ENCODE measurements around the gene TSC2. TPM values are rescaled to one million over a fixed set of nuclear protein-coding genes. Genes with fewer than 3 reads are reported as not detected.

Gene TSC2
- total RNA-seq, 1 donor from 2014 or later, result 80.1 TPM

DNA sequence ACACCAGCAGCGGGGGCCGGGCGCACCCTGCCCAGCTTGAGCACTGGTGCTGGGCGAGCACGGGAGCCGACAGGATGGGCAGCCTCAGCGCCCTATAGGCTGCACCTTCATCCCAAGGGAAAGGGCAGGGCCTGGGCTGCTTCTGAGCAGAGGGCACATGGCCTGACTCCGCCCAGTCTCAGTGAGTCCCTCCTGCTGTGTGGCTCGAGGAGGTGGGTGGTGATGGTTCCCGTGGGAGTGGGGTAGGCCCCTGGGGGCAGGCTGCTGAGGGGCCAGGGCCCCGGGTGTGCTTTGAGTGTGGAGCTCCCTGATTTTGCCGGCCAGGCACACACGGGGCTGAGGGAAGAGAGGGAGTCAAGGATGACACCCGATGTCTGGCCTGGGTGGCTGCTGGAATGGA is 37.9 kb downstream of the TSC2 start:
- intact Hi-C loops (cut with micrococcal nuclease), result no loop called here
- H3K27me3 ChIP-seq (ENCODE audit: low read depth), result no peaks in the 10 kb centered on the region
- DNase-seq, result no peak
- H3K9me3 ChIP-seq (replicated peaks), result no peaks in the 10 kb centered on the region
- H3K4me1 ChIP-seq, result peaks cover 43% of the 10 kb centered on the region
- H3K27ac ChIP-seq (replicated peaks), result no peak overlapping the region
- H3K36me3 ChIP-seq, result peaks cover 83% of the 10 kb centered on the region
- TF ChIP-seq, protein P1, sequence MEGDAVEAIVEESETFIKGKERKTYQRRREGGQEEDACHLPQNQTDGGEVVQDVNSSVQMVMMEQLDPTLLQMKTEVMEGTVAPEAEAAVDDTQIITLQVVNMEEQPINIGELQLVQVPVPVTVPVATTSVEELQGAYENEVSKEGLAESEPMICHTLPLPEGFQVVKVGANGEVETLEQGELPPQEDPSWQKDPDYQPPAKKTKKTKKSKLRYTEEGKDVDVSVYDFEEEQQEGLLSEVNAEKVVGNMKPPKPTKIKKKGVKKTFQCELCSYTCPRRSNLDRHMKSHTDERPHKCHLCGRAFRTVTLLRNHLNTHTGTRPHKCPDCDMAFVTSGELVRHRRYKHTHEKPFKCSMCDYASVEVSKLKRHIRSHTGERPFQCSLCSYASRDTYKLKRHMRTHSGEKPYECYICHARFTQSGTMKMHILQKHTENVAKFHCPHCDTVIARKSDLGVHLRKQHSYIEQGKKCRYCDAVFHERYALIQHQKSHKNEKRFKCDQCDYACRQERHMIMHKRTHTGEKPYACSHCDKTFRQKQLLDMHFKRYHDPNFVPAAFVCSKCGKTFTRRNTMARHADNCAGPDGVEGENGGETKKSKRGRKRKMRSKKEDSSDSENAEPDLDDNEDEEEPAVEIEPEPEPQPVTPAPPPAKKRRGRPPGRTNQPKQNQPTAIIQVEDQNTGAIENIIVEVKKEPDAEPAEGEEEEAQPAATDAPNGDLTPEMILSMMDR (IDR thresholded peaks at IDR 0.05; ENCODE audit: borderline replicate concordance), result no peak
- H3K4me3 ChIP-seq, result no peak overlapping the region

DNA sequence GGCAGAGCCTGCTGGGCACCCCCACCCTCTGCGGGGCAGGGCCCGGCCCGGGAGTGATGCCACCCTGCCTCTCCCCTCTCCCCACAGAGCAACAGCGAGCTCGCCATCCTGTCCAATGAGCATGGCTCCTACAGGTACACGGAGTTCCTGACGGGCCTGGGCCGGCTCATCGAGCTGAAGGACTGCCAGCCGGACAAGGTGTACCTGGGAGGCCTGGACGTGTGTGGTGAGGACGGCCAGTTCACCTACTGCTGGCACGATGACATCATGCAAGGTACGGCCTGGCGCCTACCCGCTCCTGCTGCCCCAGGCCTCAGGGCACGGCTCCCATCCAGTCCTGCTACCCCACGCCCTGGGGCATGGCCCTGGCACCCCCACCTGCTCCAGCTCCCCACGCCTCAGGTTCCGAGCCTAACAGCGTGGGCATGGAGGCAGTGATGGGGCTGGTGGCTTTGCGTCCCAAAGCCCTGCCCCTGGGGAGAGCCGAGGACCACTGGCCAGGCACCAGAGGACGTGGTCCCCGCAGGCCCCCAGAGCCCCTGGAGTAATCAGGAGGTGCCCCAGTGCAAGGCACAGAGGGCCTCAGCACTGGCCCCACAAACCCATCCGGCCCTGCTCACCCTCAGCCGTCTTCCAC is 38.4 kb downstream of the TSC2 start:
- Histone ChIP-seq H3K4me1 (peaks cover 38% of the 10 kb centered on the region), H3K27me3 (ENCODE audit: low read depth) (no peaks in the 10 kb centered on the region), H3K36me3 (peaks cover 81% of the 10 kb centered on the region), H3K4me3 (no peak overlapping the region), H3K9me3 (replicated peaks) (no peaks in the 10 kb centered on the region), H3K27ac (replicated peaks) (no peak overlapping the region)
- DNase-seq, result no peak
- intact Hi-C loops (cut with micrococcal nuclease), result no loop called here
- TF ChIP-seq, protein P1 (IDR thresholded peaks at IDR 0.05; ENCODE audit: borderline replicate concordance), result no peak

DNA sequence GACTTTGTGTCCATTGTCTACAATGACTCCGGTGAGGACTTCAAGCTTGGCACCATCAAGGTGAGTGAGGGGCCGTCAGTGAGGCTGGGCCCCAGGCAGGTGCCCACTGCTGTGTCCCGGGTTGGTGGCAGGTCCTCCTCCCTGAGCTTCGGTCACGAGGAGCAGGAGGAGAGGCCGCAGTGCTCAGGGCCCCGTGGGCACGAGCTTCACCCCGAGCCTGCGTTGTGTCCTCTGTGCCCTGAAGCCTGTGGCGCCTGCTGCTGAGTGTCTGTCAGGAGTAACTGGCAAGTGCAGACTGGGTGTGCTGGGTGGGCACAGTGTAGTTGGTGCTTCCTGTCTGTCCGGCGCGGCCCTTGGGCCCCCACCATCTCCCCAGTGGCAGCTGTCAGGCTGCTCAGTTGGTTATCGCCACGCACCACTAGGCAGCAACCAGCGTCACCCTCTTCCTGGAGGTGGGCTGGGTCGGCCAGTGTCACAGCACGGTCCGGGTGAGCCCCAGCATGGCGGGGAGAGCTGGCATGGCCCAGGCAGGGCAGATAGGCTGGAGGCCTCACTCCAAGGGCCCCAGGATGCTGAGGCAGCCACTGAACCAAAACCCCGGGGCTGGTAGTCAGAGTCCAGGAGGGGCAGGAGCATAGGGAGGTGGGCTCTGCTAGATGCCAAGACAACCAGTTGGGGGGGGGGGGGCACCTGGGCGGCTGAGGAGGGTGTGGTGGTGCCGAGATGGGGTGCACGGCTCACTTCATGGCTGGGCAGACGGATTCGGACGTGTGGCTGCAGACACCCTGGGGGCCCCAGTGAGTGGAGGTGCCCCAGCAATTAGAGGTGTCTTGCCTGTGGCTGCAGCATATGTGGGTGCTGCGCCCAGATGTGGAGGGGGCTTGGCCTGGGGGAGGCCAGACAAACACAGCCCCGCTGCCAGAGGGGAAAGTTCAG is 39.3 kb downstream of the TSC2 start:
- no peak overlapping the region for H3K4me3 ChIP-seq
- H3K27ac ChIP-seq (replicated peaks), result no peak overlapping the region
- no peak for DNase-seq
- no peaks in the 10 kb centered on the region for H3K27me3 ChIP-seq (ENCODE audit: low read depth)
- peaks cover 36% of the 10 kb centered on the region for H3K4me1 ChIP-seq
- H3K9me3 ChIP-seq (replicated peaks), result no peaks in the 10 kb centered on the region
- intact Hi-C loops (cut with micrococcal nuclease), result no loop called here
- TF ChIP-seq, protein P1 (IDR thresholded peaks at IDR 0.05; ENCODE audit: borderline replicate concordance), result no peak
- peaks cover 82% of the 10 kb centered on the region for H3K36me3 ChIP-seq

DNA sequence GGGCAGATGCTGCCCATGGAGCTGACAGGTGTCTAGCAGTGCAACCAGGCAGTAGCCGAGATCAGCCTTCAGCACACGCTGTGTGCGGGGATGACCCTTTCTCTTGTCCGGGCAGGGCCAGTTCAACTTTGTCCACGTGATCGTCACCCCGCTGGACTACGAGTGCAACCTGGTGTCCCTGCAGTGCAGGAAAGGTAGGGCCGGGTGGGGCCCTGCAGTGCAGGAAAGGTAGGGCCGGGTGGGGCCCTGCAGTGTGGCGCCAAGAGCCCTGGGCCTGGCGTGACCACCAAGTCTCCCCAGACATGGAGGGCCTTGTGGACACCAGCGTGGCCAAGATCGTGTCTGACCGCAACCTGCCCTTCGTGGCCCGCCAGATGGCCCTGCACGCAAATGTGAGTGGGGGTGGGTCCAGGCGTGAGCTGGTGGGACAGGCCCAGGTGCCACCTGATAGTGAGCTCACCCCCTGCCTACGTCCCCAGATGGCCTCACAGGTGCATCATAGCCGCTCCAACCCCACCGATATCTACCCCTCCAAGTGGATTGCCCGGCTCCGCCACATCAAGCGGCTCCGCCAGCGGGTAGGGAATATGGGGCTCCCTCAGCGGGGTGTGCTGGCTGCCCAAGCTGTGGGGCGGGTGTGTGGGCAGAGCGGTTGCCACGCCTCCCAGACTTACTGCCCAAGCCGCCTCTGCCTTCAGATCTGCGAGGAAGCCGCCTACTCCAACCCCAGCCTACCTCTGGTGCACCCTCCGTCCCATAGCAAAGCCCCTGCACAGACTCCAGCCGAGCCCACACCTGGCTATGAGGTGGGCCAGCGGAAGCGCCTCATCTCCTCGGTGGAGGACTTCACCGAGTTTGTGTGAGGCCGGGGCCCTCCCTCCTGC is 40.2 kb downstream of the TSC2 start:
- no peak overlapping the region for H3K27ac ChIP-seq (replicated peaks)
- TF ChIP-seq, protein P1 (IDR thresholded peaks at IDR 0.05; ENCODE audit: borderline replicate concordance), result no peak
- intact Hi-C loops (cut with micrococcal nuclease), result no loop called here
- no peak for DNase-seq
- H3K27me3 ChIP-seq (ENCODE audit: low read depth), result no peaks in the 10 kb centered on the region
- H3K4me1 ChIP-seq, result peaks cover 27% of the 10 kb centered on the region
- H3K36me3 ChIP-seq, result peaks cover 91% of the 10 kb centered on the region
- no peak overlapping the region for H3K4me3 ChIP-seq
- no peaks in the 10 kb centered on the region for H3K9me3 ChIP-seq (replicated peaks)

DNA sequence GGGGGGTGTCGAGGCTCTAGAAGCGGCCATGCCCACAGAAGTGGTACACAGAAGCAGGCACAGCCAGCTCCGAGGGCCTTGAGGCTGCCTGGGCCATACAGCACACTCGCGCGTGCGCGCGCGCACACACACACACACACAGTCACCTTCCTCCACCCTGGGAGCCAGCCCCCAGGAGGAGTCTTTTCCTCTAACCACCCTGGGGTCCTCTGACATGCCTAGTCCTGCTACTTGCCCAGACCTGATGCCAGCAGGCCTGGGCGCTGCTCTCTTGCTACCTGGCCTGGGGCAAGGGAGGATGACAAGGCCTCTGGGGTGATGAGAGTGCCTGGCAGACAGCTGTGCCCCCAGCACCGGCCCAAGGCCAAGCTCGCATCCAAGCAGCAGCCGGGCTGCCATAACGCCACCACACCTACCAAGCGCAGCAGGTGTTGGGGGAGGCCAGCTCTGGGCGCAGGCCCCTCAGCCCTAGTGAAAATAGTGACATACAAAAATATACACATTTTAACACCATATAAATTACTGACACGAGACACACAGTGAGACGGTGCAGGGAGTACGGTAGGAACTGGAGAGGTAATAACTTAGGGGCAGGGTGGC is 41.1 kb downstream of the TSC2 start:
- H3K27ac ChIP-seq (replicated peaks), result no peak overlapping the region

More for the DNA sequence above, 41.1 kb downstream of the TSC2 start:
- no peak overlapping the region for H3K4me3 ChIP-seq
- H3K9me3 ChIP-seq (replicated peaks), result no peaks in the 10 kb centered on the region
- H3K36me3 ChIP-seq, result peaks cover 95% of the 10 kb centered on the region
- intact Hi-C loops (cut with micrococcal nuclease), result no loop called here
- no peak for DNase-seq
- no peaks in the 10 kb centered on the region for H3K27me3 ChIP-seq (ENCODE audit: low read depth)
- TF ChIP-seq, protein P1 (IDR thresholded peaks at IDR 0.05; ENCODE audit: borderline replicate concordance), result no peak
- H3K4me1 ChIP-seq, result peaks cover 18% of the 10 kb centered on the region

Measured in left ventricle myocardium inferior (tissue), 1 donor.